Measurements from ENCODE around the gene TBC1D5. TPM values are rescaled to one million over a fixed set of nuclear protein-coding genes. Genes with fewer than 3 reads are reported as not detected.

The TBC1D5 gene
- total and polyA plus RNA-seq, 12 donors: 6.7 to 35.6 (median 30.5) TPM

GRCh38 chr3:17422636-17423035, 319.8 kb downstream of the TBC1D5 start:
- Histone ChIP-seq H3K4me1 (peaks cover 0 to 11% (median 0%) of the 10 kb centered on the region in 9 donors), H3K36me3 (no peaks in the 10 kb centered on the region), H3K4me3 (no peak overlapping the region), H3K27ac (no peak overlapping the region), H3K9me3 (no peaks in the 10 kb centered on the region), H3K27me3 (no peaks in the 10 kb centered on the region)
- 97 to 98% methylated on average over 2 of the region's 2 CpGs for WGBS, 2 donors
- ATAC-seq (no peak), DNase-seq (no peak)
- TF ChIP-seq CTCF (IDR thresholded peaks at IDR 0.05): no peak
- intact Hi-C loops (cut with DNase I): no loop called here

- no peaks in the 10 kb centered on the region for H3K9me3 ChIP-seq
- peaks cover 0 to 11% (median 0%) of the 10 kb centered on the region in 9 donors for H3K4me1 ChIP-seq
- ATAC-seq (no peak), DNase-seq (no peak)
- intact Hi-C loops (cut with DNase I): loop anchor here in 1 of 10 donors (2.0 kb wide), 1 partner anchor 30 kb away; no protein-coding TSS in a partner anchor
- no peak overlapping the region for H3K4me3 ChIP-seq
- no peaks in the 10 kb centered on the region for H3K27me3 ChIP-seq
- no peak for TF ChIP-seq CTCF (IDR thresholded peaks at IDR 0.05)
- no peak overlapping the region for H3K27ac ChIP-seq
- no peaks in the 10 kb centered on the region for H3K36me3 ChIP-seq
- WGBS, 2 donors: 89 to 98% methylated on average over 1 of the region's 1 CpG
These were observed 321.8 kb downstream of the TBC1D5 start for GRCh38 chr3:17420668-17421067.

- H3K36me3 ChIP-seq: no peaks in the 10 kb centered on the region
- TF ChIP-seq CTCF (IDR thresholded peaks at IDR 0.05): peak; percentile 67 to 84 (median 83)
- DNase-seq (peak in 1 of 2 donors; percentile 8), ATAC-seq (peak in 4 of 8 donors; percentile 46 to 61 (median 54))
- no peaks in the 10 kb centered on the region for H3K4me1 ChIP-seq
- no peak overlapping the region for H3K27ac ChIP-seq
- peaks cover 0 to 10% (median 0%) of the 10 kb centered on the region in 11 donors for H3K9me3 ChIP-seq
- intact Hi-C loops (cut with DNase I): loop anchor here (1.0 to 10.0 kb wide), 11 partner anchors 148 to 816 kb away; partner anchors contain the start of gene DAZL (in 2 of the 10)
- H3K4me3 ChIP-seq: no peak overlapping the region
- no peaks in the 10 kb centered on the region for H3K27me3 ChIP-seq
These were observed 329.4 kb downstream of the TBC1D5 start for GRCh38 chr3:17412950-17413530.

- peaks cover 0 to under 1% (median 0%) of the 10 kb centered on the region in 9 donors for H3K36me3 ChIP-seq
- H3K27ac ChIP-seq: no peak overlapping the region
- no peak for DNase-seq
- 93% methylated on average over 3 of the region's 3 CpGs for WGBS, 2 donors
- H3K4me3 ChIP-seq: no peak overlapping the region
- no peak for TF ChIP-seq CTCF (IDR thresholded peaks at IDR 0.05)
- H3K27me3 ChIP-seq: no peaks in the 10 kb centered on the region
- H3K4me1 ChIP-seq: no peaks in the 10 kb centered on the region
- peak in 3 of 8 donors; percentile 9 to 75 (median 55) for ATAC-seq
- intact Hi-C loops (cut with DNase I): loop anchor here in 8 of 10 donors (5.0 to 10.0 kb wide), 5 partner anchors 147 to 814 kb away; partner anchors contain the start of gene DAZL (in 2 of the 8)
- peaks cover 0 to 10% (median 0%) of the 10 kb centered on the region in 11 donors for H3K9me3 ChIP-seq
These were observed 331.1 kb downstream of the TBC1D5 start for GRCh38 chr3:17411157-17411877.
